Measurements from ENCODE around the gene TLCD1.
A peak's percentile ranks its signal among the peaks of the same experiment; 100 is the strongest.

The TLCD1 gene

GRCh38 chr17:28710861-28711722 lies 14.9 kb downstream of the TLCD1 start (continued):
- TF ChIP-seq FEZF1 (tag by site-specific recombination; IDR thresholded peaks at IDR 0.05) (no peak), ZNF501 (tag by site-specific recombination; IDR thresholded peaks at IDR 0.05) (peak; percentile 98), ZNF624 (tag by site-specific recombination; IDR thresholded peaks at IDR 0.05) (no peak), KLF7 (tag by site-specific recombination; IDR thresholded peaks at IDR 0.05; ENCODE audit: borderline replicate concordance) (peak; percentile 52; the same call in 1 of the 2 replicates), GFI1B (tag by site-specific recombination; IDR thresholded peaks at IDR 0.05) (no peak), REPIN1 (tag by site-specific recombination; IDR thresholded peaks at IDR 0.05; ENCODE audit: low read depth) (peak; percentile 70; the same call in 1 of the 2 replicates), EGR2 (tag by site-specific recombination; IDR thresholded peaks at IDR 0.05; ENCODE audit: low read depth) (peak; percentile 48; the same call in 1 of the 2 replicates), ZNF132 (tag by site-specific recombination; IDR thresholded peaks at IDR 0.05; ENCODE audit: borderline replicate concordance) (no peak), ZNF704 (tag by site-specific recombination; IDR thresholded peaks at IDR 0.05) (no peak), ZNF416 (tag by site-specific recombination; IDR thresholded peaks at IDR 0.05) (no peak), IKZF3 (tag by site-specific recombination; IDR thresholded peaks at IDR 0.05) (peak; percentile 88), ZNF23 (tag by site-specific recombination; IDR thresholded peaks at IDR 0.05; ENCODE audit: borderline replicate concordance) (no peak), ZNF561 (tag by site-specific recombination; IDR thresholded peaks at IDR 0.05; ENCODE audit: borderline replicate concordance) (peak; percentile 95), ZNF292 (tag by site-specific recombination; IDR thresholded peaks at IDR 0.05; ENCODE audit: borderline replicate concordance, low read depth) (no peak), ZNF571 (tag by site-specific recombination; IDR thresholded peaks at IDR 0.05) (no peak), BCL6B (tag by site-specific recombination; IDR thresholded peaks at IDR 0.05) (no peak), ZNF513 (tag by site-specific recombination; IDR thresholded peaks at IDR 0.05) (peak; percentile 89), ZIC2 (tag by site-specific recombination; IDR thresholded peaks at IDR 0.05) (peak; percentile 35; the same call in 1 of the 2 replicates), ZNF830 (tag by site-specific recombination; IDR thresholded peaks at IDR 0.05; ENCODE audit: low read depth) (no peak), ZBTB48 (tag by site-specific recombination; IDR thresholded peaks at IDR 0.05) (peak; percentile 51; the same call in 1 of the 2 replicates), PRDM10 (tag by site-specific recombination; IDR thresholded peaks at IDR 0.05) (peak; percentile 83), ZNF112 (tag by site-specific recombination; IDR thresholded peaks at IDR 0.05) (no peak), GLI4 (tag by site-specific recombination; IDR thresholded peaks at IDR 0.05) (0 out of 2 replicates have a peak, but pooled peaks have one; percentile 50), SALL2 (tag by site-specific recombination; IDR thresholded peaks at IDR 0.05; ENCODE audit: borderline replicate concordance) (no peak), ZNF639 (tag by site-specific recombination; IDR thresholded peaks at IDR 0.05) (no peak), ZFP41 (tag by site-specific recombination; IDR thresholded peaks at IDR 0.05; ENCODE audit: borderline replicate concordance) (no peak), ZSCAN4 (tag by site-specific recombination; IDR thresholded peaks at IDR 0.05) (0 out of 2 replicates have a peak, but pooled peaks have one; percentile 15), ZNF664 (tag by site-specific recombination; IDR thresholded peaks at IDR 0.05) (no peak), ZNF391 (tag by site-specific recombination; IDR thresholded peaks at IDR 0.05; ENCODE audit: borderline replicate concordance, low read depth) (0 out of 2 replicates have a peak, but pooled peaks have one; percentile 13)
